AG04450 (cell line): ENCODE measurements around the gene SFI1. TPM values are rescaled to one million over a fixed set of nuclear protein-coding genes. Genes with fewer than 3 reads are reported as not detected.

ENCODE experiments used
- CTCF ChIA-PET: fragments of 300-600, 350-600 bp; formaldehyde crosslinking; extraction: SDS; loops from one replicate; lab custom pipeline; 2022; ENCODE audit warnings: antibody characterized with exemption, inconsistent platforms; lab: Charles Lee
- POLR2A ChIA-PET: fragments of 350-600 bp; formaldehyde crosslinking; extraction: SDS; loops from one replicate; lab custom pipeline; 2021; ENCODE audit warnings: antibody characterized with exemption, inconsistent platforms; lab: Yijun Ruan, JAX
- DNase-seq: peaks from one replicate; pipeline ENCODE4 v3.0.0-alpha.2; 2011; ENCODE audit warnings: low read depth, low spot score
- H3K27ac ChIP-seq: one replicate; pipeline ENCODE4 v1.5.1; 2012; ENCODE audit warnings: low read depth, low read length, control low read depth
- H3K27me3 ChIP-seq: one replicate; pipeline ENCODE4 v1.6.0; 2012; ENCODE audit warnings: low read length; ENCODE audit not compliant: control insufficient read depth, insufficient read depth
- H3K4me3 ChIP-seq: 2 replicates; pipeline ENCODE4 v1.5.1; 2011; ENCODE audit warnings: mild to moderate bottlenecking, low read depth, low read length, control low read depth
- H3K9me3 ChIP-seq: 2 replicates; pipeline ENCODE4 v1.5.1; 2012; ENCODE audit warnings: low read length; ENCODE audit not compliant: control insufficient read depth, insufficient read depth
- polyA plus RNA-seq: library from polyadenylated mRNA; depleted of rRNA; stranded (reverse); fragments of >200 nt; gene quantifications from 2 replicates; pipeline ENCODE4 v1.2.3, GENCODE V29; 2011
- TF ChIP-seq, protein P1 (sequence below): IDR thresholded peaks from 2 replicates; pipeline ENCODE4 v1.5.1; 2011; ENCODE audit warnings: low read depth, low read length, control low read depth, inconsistent platforms

SFI1 gene
- polyA plus RNA-seq, 1 experiment = 4.1 TPM

DNA sequence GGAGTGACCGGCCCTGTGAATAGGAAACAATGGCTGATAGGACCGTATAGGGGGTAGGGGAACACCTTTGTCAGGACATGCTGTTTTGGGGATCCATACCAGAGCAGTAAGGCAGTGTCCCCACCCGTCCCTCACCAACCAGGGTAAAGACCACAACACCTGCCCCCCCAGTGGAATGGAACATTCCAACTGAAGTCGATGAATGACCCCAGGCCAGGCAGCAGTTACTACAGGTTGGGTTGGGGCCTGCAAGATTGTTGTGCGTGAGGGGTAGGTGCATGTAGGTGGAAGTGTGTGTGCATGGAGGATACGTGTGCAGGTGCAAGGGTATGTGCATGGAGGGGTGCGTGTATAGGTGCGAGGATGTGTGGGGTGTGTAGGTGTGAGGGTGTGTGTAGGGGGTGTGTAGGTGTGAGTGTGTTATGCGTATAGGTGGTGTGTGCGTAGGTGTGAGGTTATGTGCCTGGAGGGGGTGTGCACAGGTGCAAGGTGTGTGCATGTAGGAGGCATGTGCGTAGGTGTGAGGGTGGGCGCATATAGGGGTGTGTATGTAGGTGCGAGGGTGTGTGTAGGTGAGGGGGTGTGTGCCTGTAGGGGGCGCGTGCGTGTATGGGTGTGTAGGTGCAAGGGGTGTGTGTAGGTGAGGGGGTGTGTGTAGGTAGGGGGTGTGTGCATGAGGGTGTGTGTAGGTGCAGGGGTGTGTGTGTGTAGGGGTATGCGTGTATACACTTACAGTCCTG lies 132.8 kb downstream of the SFI1 start:
- no peak for DNase-seq
- Histone ChIP-seq H3K27me3 (no peaks in the 10 kb centered on the region), H3K27ac (no peak overlapping the region), H3K9me3 (no peaks in the 10 kb centered on the region; the same call in 1 of the 2 replicates), H3K4me3 (peak overlapping the region; percentile 81)
- ChIA-PET CTCF (interaction anchor here (2.5 kb wide), 1 partner anchor 68 kb away, joined by 16 read pairs; no protein-coding TSS in a partner anchor), POLR2A (interaction anchor here (2.0 kb wide), 1 partner anchor 68 kb away, joined by 5 read pairs; no protein-coding TSS in a partner anchor)
- TF ChIP-seq, protein P1, sequence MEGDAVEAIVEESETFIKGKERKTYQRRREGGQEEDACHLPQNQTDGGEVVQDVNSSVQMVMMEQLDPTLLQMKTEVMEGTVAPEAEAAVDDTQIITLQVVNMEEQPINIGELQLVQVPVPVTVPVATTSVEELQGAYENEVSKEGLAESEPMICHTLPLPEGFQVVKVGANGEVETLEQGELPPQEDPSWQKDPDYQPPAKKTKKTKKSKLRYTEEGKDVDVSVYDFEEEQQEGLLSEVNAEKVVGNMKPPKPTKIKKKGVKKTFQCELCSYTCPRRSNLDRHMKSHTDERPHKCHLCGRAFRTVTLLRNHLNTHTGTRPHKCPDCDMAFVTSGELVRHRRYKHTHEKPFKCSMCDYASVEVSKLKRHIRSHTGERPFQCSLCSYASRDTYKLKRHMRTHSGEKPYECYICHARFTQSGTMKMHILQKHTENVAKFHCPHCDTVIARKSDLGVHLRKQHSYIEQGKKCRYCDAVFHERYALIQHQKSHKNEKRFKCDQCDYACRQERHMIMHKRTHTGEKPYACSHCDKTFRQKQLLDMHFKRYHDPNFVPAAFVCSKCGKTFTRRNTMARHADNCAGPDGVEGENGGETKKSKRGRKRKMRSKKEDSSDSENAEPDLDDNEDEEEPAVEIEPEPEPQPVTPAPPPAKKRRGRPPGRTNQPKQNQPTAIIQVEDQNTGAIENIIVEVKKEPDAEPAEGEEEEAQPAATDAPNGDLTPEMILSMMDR = no peak

DNA sequence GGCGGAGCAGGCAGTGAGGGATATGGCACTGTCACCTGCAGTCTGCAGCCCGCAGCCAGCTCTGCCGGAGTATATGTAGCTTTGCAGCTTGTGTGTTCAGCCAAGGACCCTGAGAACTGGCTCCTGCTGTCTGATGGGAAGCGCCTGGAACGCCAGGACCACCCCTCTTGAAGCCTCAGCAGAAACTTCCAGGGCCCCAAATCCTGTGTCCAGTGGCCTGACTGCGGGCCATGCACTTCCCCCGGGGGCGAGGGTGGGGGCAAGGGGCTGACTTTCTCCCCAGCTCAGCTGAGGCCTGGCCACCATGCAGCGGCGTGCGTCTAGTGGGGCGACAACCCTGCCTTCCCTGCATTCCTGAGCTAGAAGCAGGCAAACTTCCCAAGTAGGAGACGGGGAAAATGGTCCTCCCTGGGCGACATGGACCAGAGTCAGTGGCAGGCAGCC lies 133.4 kb downstream of the SFI1 start:
- Histone ChIP-seq H3K27me3 (no peaks in the 10 kb centered on the region), H3K27ac (peak overlapping the region; percentile 81), H3K9me3 (no peaks in the 10 kb centered on the region; the same call in 1 of the 2 replicates), H3K4me3 (peak overlapping the region; percentile 81)
- ChIA-PET CTCF (interaction anchor here (0.8 to 10.9 kb wide), 5 partner anchors 9 to 178 kb away, joined by 4 to 167 read pairs (median 4); no protein-coding TSS in a partner anchor), POLR2A (interaction anchor here (0.7 to 2.0 kb wide), 5 partner anchors 17 to 140 kb away, joined by 3 to 11 read pairs (median 6); partner anchors contain the start of gene EIF4ENIF1)
- TF ChIP-seq, protein P1 = no peak
- no peak for DNase-seq

DNA sequence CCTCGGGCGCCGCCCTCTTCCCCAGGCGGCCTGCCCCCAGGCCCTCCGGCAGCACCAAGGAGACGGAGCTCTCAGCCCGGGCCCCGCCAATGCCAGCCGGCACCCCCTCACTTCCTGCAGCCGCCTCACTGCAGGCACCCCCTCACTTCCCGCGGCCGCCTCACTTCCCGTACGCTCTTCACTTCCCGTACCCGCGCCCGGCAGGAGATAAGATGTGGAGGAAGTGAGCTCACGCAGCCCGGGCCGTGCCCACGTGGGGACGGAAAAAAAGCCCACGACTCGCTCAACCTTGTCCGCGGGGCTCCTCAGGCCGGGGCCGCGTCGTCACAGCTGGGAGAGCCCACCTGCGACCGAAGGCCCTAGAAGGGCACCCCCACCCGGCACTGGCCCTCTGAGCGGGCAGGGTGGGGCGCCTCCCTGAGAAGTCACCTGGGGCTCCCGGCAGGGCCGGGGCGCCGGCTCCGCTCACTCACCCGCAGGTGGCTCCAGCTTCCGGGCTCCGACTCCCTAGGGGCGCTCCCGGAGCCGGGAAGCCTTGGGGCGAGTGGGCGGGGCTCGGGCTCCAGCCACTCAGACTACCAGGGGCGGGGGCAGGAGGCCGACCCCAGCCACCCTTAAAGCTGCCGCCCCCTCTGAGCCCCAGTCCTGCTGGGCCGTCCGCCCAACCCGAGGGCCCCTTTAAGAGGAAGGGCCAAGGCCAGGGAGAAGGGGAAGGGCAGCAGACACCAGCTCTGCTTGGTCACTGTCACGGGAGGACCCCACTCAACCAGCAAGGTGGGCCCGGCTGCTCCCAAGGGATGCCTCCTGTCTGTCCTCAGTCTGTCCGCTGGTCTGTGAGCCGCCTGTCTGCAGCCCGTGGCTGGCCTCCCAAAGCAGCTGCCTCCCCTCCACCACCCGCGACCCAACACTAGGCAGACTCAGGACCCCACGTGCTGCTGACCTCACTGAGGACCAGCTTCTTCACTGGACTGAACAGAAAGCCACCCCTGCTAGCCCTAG lies 134.3 kb downstream of the SFI1 start:
- POLR2A ChIA-PET = interaction anchor here (0.7 to 2.0 kb wide), 15 partner anchors 10 to 383 kb away, joined by 3 to 11 read pairs (median 4); partner anchors contain the start of gene EIF4ENIF1
- TF ChIP-seq, protein P1 = no peak
- CTCF ChIA-PET = interaction anchor here (0.8 to 10.9 kb wide), 10 partner anchors 10 to 179 kb away, joined by 3 to 167 read pairs (median 4); no protein-coding TSS in a partner anchor
- H3K27ac ChIP-seq = peak overlapping the region; percentile 81
- H3K27me3 ChIP-seq = no peaks in the 10 kb centered on the region
- no peak for DNase-seq
- H3K9me3 ChIP-seq = no peaks in the 10 kb centered on the region; the same call in 1 of the 2 replicates
- peak overlapping the region; percentile 81 for H3K4me3 ChIP-seq

DNA sequence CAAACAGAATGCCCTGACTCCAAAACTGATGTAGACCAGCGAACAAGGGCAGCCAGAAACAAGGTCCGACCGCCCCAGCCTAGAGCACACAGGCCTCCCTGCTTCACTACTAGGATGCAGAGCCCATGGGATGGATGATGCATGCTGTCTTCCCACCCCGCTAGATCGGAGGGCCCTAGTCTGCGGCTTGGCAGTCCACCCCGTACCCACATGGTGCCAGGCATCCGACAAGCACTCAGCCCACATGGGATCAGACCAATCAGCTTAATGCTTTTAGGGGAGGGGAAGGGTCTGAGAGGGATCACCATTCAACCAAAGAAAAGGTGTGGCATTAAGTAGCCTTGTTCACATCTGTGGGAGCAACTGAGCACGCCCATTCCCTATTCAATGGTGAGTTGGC lies 135.1 kb downstream of the SFI1 start:
- POLR2A ChIA-PET = interaction anchor here (0.7 to 2.0 kb wide), 13 partner anchors 11 to 384 kb away, joined by 3 to 11 read pairs (median 4); partner anchors contain the start of gene EIF4ENIF1
- Histone ChIP-seq H3K27ac (peak overlapping the region; percentile 81), H3K9me3 (no peaks in the 10 kb centered on the region; the same call in 1 of the 2 replicates), H3K4me3 (peak overlapping the region; percentile 81), H3K27me3 (no peaks in the 10 kb centered on the region)
- no peak for DNase-seq
- TF ChIP-seq, protein P1 = no peak
- CTCF ChIA-PET = interaction anchor here (0.9 to 10.9 kb wide), 8 partner anchors 10 to 179 kb away, joined by 3 to 167 read pairs (median 3); no protein-coding TSS in a partner anchor
